ENCODE data around the gene MKRN3. TPM values are rescaled to one million over a fixed set of nuclear protein-coding genes. Genes with fewer than 3 reads are reported as not detected.

MKRN3 gene
- total and polyA plus RNA-seq, 10 of the 15 experiments (the other 5 are each of a cell fraction or from before 2014, with no cell fraction given), result 0.30 to 1.1 TPM; not detected in 8

DNA sequence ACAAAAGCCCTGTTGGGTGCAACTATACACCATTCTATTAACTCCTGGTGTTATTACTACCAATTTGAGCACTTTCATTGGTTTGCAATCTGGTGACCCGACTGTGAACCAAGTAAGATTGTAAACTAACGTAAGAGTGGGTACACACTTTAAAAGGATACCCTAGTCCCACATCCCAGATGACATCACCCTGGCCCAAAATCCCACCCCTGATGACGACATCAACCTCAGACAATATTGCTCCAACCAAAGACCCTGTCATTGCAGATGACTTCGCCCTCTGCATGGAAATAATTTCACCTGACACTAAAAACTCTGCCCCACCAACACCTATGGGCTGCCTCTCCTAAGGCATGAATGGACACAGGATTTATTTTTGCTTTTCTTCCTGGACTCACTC is 25.6 kb upstream of the MKRN3 start:
- Histone ChIP-seq H3K27me3 (replicated peaks in 1 of 2; ENCODE audit: control insufficient read depth in 2 of 2, insufficient read depth in 2 of 2, low read length in 1 of 2) (no peaks in the 10 kb centered on the region), H4K20me1 (ENCODE audit: control insufficient read depth, insufficient read depth) (no peaks in the 10 kb centered on the region), H3K9ac (ENCODE audit: control insufficient read depth, insufficient read depth, low read length) (no peak overlapping the region), H2AFZ (ENCODE audit: control insufficient read depth, low read depth, low read length) (no peak overlapping the region), H3K4me2 (ENCODE audit: control insufficient read depth, insufficient read depth) (no peak overlapping the region), H3K4me3 (no peak overlapping the region), H3K9me3 (replicated peaks; ENCODE audit: control insufficient read depth, insufficient read depth, low read length) (no peaks in the 10 kb centered on the region; the same call in 2 of the 3 replicates), H3K79me2 (ENCODE audit: control insufficient read depth, insufficient read depth, low read length) (no peaks in the 10 kb centered on the region), H3K4me1 (ENCODE audit: control insufficient read depth, insufficient read depth, low read length) (no peaks in the 10 kb centered on the region), H3K36me3 (ENCODE audit: control insufficient read depth in 2 of 2, insufficient read depth in 2 of 2, low read length in 1 of 2) (no peaks in the 10 kb centered on the region), H3K27ac (ENCODE audit: control insufficient read depth, insufficient read depth) (no peak overlapping the region)
- FAIRE-seq (no peak), ATAC-seq (no peak), DNase-seq (ENCODE audit: low read depth, low spot score) (no peak)
- in situ Hi-C loops (cut with MboI), result no loop called here
- TF ChIP-seq CHD2 (IDR thresholded peaks at IDR 0.05; ENCODE audit: borderline replicate concordance, low read depth, low read length) (no peak), HDGF (IDR thresholded peaks at IDR 0.05) (no peak), SIN3A (IDR thresholded peaks at IDR 0.05; ENCODE audit: low read depth, low read length) (no peak), CREB1 (IDR thresholded peaks at IDR 0.05; ENCODE audit: low read depth) (no peak), SPI1 (IDR thresholded peaks at IDR 0.05; ENCODE audit: borderline replicate concordance, insufficient read depth, low read depth, low read length) (no peak), EGR1 (IDR thresholded peaks at IDR 0.05; ENCODE audit: borderline replicate concordance in 1 of 2, low read depth in 2 of 2, low read length in 2 of 2) (no peak), SMAD1 (IDR thresholded peaks at IDR 0.05; ENCODE audit: low read depth, partially characterized antibody) (no peak), EED (IDR thresholded peaks at IDR 0.05; ENCODE audit: low read depth) (no peak), ZBED1 (IDR thresholded peaks at IDR 0.05; ENCODE audit: borderline replicate concordance) (no peak), CHD4 (IDR thresholded peaks at IDR 0.05) (no peak)
- TF ChIP-seq, protein P1, sequence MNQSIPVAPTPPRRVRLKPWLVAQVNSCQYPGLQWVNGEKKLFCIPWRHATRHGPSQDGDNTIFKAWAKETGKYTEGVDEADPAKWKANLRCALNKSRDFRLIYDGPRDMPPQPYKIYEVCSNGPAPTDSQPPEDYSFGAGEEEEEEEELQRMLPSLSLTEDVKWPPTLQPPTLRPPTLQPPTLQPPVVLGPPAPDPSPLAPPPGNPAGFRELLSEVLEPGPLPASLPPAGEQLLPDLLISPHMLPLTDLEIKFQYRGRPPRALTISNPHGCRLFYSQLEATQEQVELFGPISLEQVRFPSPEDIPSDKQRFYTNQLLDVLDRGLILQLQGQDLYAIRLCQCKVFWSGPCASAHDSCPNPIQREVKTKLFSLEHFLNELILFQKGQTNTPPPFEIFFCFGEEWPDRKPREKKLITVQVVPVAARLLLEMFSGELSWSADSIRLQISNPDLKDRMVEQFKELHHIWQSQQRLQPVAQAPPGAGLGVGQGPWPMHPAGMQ (IDR thresholded peaks at IDR 0.05; ENCODE audit: borderline replicate concordance), result no peak
- TF ChIP-seq, protein P2, sequence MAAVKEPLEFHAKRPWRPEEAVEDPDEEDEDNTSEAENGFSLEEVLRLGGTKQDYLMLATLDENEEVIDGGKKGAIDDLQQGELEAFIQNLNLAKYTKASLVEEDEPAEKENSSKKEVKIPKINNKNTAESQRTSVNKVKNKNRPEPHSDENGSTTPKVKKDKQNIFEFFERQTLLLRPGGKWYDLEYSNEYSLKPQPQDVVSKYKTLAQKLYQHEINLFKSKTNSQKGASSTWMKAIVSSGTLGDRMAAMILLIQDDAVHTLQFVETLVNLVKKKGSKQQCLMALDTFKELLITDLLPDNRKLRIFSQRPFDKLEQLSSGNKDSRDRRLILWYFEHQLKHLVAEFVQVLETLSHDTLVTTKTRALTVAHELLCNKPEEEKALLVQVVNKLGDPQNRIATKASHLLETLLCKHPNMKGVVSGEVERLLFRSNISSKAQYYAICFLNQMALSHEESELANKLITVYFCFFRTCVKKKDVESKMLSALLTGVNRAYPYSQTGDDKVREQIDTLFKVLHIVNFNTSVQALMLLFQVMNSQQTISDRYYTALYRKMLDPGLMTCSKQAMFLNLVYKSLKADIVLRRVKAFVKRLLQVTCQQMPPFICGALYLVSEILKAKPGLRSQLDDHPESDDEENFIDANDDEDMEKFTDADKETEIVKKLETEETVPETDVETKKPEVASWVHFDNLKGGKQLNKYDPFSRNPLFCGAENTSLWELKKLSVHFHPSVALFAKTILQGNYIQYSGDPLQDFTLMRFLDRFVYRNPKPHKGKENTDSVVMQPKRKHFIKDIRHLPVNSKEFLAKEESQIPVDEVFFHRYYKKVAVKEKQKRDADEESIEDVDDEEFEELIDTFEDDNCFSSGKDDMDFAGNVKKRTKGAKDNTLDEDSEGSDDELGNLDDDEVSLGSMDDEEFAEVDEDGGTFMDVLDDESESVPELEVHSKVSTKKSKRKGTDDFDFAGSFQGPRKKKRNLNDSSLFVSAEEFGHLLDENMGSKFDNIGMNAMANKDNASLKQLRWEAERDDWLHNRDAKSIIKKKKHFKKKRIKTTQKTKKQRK (IDR thresholded peaks at IDR 0.05; ENCODE audit: low read depth, low read length), result no peak
- TF ChIP-seq, protein P3, sequence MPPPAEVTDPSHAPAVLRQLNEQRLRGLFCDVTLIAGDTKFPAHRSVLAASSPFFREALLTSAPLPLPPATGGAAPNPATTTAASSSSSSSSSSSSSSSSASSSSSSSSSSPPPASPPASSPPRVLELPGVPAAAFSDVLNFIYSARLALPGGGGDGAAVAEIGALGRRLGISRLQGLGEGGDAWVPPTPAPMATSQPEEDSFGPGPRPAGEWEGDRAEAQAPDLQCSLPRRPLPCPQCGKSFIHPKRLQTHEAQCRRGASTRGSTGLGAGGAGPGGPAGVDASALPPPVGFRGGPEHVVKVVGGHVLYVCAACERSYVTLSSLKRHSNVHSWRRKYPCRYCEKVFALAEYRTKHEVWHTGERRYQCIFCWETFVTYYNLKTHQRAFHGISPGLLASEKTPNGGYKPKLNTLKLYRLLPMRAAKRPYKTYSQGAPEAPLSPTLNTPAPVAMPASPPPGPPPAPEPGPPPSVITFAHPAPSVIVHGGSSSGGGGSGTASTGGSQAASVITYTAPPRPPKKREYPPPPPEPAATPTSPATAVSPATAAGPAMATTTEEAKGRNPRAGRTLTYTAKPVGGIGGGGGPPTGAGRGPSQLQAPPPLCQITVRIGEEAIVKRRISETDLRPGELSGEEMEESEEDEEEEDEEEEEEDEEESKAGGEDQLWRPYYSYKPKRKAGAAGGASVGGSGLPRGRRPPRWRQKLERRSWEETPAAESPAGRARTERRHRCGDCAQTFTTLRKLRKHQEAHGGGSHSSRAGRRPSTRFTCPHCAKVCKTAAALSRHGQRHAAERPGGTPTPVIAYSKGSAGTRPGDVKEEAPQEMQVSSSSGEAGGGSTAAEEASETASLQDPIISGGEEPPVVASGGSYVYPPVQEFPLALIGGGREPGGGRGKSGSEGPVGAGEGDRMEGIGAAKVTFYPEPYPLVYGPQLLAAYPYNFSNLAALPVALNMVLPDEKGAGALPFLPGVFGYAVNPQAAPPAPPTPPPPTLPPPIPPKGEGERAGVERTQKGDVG (CRISPR knock-in tag; IDR thresholded peaks at IDR 0.05), result no peak
- no TSS peak for BruUV-seq (replicated peaks)
- WGBS (ENCODE audit: insufficient coverage, insufficient replicate concordance, low lambda C conversion rate, missing lambda C conversion rate), result 0% methylated on average over 4 of the region's 4 CpGs
- SMC1A ChIA-PET (ENCODE audit: uncharacterized antibody, unreplicated experiment), result no interaction called here
- CTCF ChIA-PET, result no interaction called here
- RAD21 ChIA-PET (ENCODE audit: unreplicated experiment), result no interaction called here
- POLR2A ChIA-PET, result no interaction called here
- intact Hi-C loops (cut with micrococcal nuclease; ENCODE audit: unreplicated experiment), result no loop called here

Measured in GM12878 (cell line).